Activated naive CD4-positive, alpha-beta T cell treated with Interleukin-2 at 50 U/mL for 16 hours (primary cell): ENCODE data around the gene RBKS.
A peak's percentile ranks its signal among the peaks of the same experiment; 100 is the strongest.
"Not testable (repeated sequence)": the region's sequence is repeated elsewhere in the genome, so short reads cannot be mapped to it uniquely, and the experiment has no call there.

Experiments used
- DNase-seq: peaks from one replicate; pipeline ENCODE4 v3.0.0-alpha.2; 2020

Gene RBKS

DNA sequence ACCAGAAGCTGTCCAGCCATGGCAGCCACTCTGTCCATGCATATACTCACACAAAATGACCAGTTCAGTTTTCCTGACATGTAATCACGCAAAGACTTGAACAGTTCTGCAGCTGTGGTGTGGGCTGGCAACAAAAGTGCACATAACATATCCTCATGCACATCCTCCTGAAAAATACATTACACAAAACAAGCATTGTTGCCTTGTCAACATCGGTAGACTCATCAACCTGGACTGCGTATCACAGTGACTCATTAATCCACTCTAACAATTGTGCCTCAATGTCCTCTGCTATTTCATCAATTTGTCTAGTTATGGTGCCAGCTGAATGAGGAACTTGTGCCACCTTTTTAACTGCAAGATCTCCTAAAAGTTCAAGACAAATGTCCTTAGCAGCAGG, 19.5 kb downstream of the RBKS start:
- no peak for DNase-seq

DNA sequence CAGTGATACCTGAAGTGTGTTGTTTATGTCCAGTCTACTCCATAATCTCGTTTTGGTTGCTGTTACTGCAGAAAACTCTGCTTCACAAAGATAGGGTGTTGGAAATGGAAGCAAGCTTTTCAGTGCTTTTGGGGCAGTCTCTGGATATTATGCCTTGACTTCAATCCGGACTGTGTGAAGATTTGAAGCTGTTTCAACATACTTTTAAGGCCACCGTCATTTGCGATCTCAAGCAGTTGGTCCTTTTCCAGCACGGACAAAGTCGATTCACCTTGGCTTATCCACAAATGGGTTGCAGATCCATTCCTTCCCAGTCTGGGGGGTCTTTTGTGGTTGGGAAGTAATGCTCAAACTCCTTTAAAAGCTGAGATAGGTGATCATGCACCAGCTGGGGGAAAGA, 20.4 kb downstream of the RBKS start:
- DNase-seq, result no peak

DNA sequence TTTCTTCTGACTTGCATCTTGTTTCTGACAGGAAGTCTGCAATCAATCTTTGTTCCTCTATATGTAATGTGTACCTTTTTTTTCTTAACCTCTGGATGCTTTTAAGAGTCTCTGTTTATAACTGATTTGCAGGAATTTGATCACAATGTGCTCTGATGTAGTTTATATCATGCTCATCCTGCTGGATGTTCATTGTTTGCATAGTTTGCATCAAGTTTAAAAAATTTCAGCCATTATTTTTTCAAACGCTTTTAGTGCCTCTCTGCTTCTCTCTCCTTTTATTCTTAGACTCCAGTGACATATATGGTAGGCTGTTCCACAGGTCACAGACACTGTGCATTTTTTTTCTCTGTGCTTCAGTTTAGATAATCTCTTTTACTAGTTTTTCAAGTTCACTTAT, 23.9 kb downstream of the RBKS start:
- no peak for DNase-seq

DNA sequence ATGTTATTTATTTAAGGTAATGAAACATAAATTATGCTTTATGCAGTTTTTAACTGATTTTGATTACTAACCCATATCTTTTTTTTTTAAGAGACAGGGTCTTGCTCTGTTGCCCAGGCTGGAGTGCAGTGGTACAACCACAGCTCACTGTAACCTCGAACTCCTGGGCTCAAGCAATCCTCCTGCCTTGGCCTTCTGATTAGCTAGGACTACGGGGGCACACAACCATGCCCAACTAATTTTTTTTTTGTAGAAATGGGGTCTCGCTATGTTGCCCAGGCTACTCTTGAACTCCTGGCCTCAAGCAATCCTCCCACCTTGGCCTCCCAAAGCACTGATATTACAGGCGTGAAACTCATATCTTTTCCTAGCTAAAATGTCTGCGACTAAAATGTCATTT, 26.2 kb downstream of the RBKS start:
- not testable (repeated sequence) for DNase-seq

DNA sequence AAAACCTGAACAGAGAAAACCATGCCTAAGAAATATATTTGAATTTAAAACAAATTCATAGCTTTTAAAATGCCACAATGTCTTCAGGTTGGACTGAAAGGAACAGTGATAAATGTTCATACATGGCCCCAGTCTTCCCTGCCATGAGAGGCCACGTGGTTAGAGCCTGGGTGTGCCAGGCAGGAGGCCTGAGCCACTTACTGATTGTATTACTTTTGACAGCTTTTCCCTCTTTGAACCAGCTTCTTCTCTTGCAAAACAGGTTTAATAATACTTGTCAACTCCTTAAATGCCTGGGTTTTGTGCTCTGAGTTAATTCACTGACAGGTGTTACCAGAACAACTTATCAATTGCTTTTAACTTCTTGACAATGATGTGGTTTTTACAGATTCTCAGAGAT, 27.0 kb downstream of the RBKS start:
- DNase-seq, result no peak

DNA sequence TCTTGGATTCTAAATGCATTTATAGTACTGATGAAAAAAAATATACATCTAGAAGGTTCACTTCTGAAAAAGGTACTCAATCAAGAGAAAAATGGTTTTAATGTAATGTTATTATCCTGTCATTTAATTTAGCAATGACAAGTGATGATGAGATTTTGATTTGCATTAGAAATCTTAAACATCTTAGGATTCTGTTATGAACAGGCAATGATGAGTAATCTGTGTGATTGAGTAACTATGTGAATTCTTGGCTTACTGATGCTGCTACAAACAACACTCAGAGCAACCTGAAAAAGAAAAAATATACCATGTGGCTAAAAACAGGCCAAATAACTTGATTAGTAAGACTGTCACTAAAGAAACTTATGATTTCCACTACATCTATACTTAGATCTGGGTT, 30.1 kb downstream of the RBKS start:
- DNase-seq, result no peak

DNA sequence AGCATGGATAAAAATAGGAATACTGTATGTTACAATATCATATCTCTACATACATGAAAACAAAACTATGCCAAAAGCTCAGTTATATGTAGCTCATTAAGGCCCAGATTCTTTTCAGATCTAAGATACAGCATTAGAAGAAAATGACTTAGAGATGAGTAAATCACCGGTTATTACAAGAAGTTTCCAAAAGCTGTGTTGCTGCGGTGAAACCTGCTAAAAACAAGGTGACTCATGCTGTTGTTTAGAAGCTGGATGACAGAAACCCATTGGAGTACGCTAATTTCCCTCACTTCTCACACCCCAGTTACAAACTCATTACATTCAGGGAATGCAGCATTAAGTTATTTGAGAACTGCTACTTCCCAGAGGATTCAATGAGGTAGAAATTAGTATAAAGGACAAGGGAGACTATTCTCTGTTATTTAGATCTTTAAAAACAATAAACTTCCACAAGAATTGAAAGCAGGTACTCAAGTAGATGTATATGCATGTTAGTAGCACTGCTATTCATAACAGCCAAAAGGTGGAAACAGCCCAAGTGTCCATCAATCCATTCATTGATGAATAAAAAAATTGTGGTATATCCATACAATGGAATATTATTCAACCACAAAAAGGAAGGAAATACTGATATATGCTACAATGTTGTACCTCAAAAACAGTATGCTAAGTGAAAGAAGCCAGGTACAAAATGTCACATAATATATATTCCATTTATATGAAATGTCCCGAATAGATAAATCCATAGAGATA, 32.6 kb downstream of the RBKS start:
- DNase-seq, result peak; percentile 12

DNA sequence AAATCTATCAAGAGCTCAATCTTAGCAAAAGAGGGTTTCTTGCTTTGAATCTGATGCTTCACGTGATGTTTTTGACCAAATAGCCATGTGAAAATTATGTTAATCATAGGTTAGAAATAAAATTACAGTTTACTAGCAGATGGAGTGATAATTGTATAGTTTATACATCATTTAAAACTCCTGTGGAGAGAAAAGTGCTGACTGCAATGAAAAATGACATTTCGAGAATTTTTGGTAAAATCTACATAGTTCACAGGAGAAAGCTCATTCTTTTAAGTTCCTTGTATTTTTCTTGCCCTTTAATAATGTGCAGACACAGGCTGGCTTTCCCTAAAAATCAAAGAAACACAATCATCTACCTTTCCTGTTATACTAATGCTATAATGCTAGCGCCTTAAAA, 33.2 kb downstream of the RBKS start:
- DNase-seq, result no peak

DNA sequence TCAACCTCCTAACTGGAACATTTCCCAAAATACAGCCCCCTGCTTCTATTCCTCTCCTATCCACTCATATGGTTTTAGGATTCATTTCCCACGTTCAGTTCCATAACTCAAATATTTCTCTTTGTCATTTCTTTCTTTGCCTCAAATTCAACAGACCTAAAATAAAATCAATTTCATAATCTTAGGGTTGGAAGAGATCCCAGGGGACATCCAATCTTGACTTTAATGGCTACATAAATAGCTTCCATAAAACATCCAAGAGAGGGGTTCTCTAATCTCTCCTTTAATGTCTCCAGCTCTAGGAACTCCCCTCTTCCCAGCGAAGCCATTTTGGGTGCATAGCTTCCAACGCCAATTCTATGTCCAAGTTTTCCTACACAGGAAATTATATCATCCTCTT, 33.8 kb downstream of the RBKS start:
- no peak for DNase-seq

DNA sequence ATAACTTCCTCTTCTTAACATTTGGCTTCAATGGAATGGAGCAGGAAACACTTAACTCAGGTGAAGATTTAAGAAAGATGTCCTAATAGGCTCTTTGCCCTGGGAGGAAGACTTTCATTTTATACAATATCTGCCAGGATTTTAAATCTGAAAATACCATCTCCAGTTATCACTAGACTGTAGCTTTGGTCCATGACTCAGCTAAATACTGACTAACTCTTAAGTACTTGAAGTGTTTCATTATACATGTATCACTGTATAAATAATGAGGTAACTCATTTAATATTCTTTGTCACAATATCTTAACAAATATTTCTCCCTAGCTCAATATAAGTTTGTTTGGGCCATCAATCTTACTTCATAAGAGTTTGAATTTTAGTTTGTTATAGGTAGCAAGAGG, 34.7 kb downstream of the RBKS start:
- DNase-seq, result no peak

DNA sequence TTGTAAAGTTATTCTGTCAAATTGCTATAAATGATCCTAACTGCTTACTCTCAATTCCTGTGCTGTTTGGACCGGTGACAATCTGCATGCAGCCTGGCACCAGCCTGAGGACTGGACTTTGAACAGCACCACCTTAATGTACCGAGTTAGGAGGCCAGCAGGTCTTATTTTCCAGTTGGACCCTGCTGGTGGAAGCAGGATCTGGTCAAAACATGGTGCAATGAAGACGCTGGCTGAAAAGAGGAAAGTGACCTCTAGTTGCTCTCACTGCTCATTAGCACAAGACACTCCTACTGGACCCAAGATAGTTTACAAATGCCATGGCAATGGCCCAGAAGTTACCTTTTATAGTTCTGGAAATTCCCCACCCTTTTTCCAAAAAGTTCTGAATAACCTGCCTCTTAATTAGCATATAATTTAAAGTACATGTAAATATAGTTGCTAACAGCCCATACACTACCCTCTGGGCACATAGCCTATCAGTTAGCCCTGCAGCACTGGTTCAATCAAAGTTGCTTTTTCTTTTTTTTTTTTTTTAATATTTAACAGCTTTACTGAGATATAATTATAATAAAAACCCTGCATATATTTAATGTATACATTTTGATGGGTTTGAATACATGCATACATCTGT, 35.8 kb downstream of the RBKS start:
- no peak for DNase-seq

DNA sequence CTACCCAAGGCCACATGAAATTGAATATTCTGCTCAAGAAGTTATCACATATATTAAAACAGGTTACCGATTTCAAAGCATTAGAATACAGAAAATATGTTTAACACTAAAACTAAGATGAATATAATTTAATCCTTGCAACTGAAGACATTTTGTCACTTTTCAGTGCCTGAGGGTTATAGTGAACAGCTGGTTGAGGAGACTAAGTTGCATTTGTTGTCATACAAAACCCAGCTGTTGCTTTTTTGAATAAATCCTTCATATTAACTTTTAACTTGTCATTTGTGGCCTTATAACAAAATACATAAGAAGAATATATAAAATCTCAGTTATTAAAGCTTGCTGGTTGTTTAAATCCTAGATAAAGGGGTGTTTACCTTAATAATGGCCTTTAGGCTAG, 37.5 kb downstream of the RBKS start:
- DNase-seq, result no peak

DNA sequence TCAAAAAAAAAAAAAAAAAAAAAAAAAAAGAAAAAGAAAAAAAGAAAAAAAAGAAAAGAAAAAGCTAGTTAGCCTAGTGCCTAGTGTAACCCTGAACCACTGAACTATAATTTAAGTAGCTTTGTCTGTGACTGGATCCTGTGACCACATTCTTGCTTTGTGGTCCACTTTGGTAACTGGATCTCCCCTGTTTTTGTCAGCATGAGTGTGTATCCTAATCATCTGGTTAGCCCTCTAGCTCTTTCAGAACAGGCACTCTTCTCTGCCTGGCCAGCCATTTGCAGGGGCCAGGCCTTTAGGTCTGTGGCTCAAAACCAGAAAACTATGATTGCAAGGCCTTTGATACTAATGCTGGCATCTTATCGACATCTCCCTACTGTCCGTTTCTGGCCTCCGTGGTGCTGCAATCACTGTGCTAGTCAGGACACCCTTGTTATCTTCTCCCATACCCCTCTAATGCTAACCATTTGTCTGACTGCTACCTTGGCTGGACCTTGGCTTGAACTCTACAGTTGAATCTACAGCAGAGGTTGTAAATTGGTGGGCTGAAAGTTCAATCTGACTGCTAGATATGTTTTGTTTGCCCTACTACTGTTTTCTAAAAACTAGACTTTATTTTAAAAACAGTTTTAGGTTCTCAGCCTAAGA, 40.5 kb downstream of the RBKS start:
- no peak for DNase-seq

DNA sequence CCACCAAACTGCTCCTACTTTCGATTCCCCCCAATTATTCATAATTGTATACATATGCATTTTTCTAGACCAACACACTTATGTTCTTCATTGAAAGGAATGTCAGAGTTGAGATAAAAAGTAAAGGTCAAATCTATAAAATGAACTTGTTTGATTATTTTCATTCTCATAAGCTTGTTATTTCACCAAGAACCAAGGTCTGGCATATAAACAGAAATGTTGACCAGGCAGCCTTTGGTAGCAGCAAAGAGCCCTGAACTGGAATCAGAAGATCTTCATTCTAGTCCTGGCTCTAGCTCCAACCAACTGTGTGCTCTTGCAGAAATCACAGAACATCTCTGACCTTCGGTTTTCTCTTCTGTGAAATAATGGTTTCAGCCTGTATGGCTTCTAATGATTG, 42.9 kb downstream of the RBKS start:
- no peak for DNase-seq

DNA sequence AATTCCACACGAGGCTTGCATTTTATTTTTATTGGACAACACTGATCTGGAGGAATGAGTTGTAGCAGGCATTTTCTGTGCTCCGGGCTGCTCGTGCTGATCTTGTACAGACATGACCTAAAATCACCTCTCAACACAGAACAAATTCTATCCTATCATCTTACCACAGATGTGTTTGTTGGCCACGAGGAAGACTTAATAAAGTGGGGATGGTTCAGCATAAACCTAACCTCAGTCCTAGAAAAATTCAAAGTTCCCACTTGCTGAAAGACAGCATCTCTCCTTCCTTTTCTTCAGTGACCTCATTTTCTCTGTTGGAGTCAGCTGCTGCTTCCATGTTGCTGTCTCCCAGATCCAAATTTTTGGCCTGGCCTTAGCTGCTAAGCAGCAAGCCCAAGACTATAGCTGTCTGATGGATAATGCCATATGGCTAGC, 45.3 kb downstream of the RBKS start:
- no peak for DNase-seq

DNA sequence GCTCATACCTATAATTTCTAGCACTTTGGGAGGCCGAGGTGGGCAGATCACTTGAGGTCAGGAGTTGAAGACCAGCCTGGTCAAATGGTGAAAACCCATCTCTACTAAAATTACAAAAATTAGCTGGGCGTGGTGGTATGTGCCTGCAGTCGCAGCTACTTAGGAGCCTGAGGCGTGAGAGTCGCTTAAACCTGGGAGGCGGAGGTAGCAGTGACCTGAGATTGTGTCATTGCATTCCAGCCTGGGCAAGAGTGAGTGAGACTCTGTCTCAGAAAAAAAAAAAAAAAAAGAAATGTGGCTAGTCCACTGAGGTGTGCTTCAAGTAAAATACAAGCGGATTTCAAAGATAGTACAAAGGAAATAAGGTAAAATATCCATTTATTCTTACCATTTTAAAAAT, 46.2 kb downstream of the RBKS start:
- no peak for DNase-seq

DNA sequence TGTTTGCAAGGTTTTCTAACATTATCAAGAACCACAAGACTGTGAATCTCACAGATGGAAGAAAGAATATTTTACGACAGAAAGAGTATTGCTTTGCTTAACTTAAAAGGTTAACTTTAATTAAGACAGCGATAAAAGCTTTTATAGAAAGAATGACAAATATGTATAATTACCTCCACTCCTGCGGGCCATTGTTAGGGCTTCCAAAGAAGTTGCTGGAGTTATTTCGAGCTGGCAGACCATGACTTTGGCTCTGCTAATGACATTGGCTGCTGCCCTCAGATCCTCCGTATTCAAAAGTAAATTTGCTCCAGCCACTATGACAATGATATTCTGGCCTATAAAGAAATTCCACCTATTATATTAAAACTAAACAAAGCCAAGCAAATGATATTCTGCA, 47.3 kb downstream of the RBKS start:
- DNase-seq, result no peak

DNA sequence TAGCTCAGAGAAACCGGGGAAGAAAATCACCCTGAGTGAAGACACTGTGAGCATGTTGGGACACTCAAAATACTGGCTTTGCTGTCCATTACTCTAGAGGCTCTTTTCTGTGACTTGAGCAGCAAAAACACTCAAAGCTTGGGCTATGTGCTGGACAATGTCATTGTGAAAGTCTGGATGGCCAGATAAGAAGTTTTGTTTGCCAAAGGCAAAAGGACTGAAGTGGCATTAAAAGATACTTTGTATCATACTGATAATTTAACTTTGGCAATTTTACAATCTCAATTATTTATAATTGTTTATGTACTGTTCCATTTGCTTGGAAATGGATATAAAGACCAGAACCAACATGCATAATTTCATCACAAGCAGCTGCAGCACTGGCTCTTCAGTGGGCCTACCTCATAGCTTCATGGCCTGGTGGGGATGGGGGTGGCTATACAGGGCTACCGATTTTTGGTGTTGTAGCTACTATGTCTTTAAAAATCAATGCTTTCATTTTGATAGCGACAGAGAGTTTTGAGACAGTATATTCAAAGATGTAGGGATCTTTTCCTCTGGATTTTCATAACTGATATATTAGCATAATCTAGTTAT, 51.1 kb downstream of the RBKS start:
- no peak for DNase-seq

DNA sequence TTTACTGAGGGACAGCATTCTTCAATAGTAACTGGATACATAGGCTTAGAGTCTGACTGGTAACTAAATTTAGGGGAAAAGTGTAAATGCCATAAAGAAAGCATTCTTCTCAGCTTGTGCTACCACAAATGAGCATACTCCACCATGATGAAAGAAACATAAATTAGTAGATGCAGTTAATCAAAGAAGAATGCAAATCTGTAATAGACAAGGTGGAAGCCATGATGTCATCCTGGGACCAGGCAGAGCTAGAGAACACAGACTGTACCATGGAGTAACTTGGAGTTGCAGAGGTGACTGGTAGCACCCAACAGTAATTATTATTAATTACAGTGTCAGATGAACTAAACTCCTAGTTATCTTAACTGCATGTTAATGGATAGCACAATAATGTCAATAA, 51.7 kb downstream of the RBKS start:
- no peak for DNase-seq

DNA sequence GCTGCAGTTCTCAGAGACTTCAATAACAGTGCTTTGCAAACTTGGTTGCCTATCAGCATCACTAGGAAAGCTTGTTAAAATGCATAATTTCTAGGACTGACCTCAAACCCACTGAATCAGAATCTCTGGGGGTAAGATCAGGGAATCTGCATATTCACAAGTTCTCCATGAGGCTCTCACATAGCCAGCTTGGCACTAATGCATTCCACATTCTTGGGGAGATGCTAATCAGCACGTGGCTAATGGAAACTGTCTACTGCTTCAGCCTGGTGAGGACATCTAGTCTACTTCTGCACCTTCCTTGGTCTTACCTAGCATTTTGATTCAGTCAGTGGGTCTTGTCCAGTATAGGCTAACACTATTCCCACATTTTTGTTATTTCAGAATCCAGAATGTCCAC, 56.3 kb downstream of the RBKS start:
- no peak for DNase-seq

DNA sequence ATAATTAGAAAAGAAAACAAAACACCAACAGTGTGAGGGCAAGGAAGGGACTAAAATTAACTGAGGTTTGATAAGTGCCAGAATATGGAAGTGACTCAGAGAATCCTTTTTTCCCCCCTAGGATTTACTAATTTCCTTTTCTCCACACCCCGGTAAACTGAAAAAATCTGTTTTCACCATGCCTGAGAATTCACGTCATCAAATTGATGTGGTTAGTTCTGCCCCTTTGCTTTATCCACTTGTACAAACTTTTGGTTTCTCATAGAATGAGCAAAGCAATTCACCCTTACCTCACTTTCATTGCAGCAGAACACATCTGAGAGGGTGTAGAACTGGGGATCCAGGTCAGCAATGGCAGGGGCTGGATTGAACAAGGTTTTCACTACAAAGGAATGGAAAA, 57.8 kb downstream of the RBKS start:
- DNase-seq, result no peak

DNA sequence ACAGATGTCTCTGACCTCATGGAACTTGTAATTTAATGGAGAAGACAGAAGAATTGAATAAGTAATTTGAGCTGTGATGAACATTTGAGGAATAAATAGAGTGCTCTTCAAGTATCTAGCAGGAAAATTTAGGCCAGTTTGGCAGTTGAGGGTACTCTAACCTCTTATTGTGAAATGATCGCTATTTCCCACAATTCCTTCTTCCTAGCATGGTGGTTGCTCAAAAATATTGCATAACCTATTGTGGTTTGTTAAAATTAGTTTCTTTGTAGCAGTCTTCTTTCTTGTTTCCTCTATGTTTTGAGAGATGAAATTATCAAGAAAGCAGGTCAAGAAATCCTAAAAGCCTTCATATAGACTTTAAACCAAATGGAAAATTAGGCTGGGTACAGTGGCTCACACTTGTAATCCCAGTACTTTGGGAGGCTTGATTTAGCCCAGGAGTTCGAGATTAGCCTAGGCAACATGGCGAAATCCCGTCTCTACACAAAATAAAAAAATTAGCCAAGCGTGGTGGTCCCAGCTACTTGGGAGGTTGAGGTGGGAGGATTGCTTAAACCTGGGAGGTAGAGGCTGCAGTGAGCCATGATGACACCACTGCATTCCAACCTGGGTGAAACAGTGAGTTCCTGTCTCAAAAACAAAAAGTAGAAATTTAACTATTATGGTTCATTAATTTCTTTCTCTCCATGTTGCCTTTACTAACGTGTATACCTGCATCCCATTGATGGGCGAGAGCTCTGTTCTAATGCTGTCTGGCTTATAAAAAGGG, 58.7 kb downstream of the RBKS start:
- no peak for DNase-seq

DNA sequence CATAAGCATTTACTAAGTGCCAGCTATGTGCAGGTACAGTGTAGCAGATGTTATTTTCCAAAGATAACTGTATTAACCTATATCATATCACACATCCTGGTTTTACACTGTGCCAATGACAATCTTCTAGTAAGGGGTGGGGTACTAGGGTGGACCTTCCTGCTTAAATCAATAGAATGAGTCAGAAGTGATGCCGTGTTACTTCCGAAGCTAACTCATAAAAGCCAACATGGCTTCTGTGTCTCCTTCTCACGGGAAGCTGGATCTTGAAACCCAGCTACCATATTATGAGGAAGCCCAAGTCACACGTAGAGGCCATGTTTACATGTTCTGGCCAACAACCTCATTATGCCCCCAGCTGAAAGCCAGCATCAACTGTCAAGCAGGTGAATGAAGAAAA, 59.5 kb downstream of the RBKS start:
- no peak for DNase-seq
